Loucy (cell line): Measurements from ENCODE around the gene DNAH14.

Experiments
- EZH2phosphoT487 ChIP-seq: fragments of 200-600 bp; IDR thresholded peaks from 2 replicates; pipeline ENCODE4 v1.6.1; 2018; ENCODE audit warnings: antibody characterized with exemption, mild to moderate bottlenecking, moderate library complexity, borderline replicate concordance
- TF ChIP-seq, protein P1 (sequence below): fragments of 200-600 bp; sonication (generic); conservative IDR thresholded peaks from 2 replicates; pipeline ENCODE4 v1.5.1; 2014; ENCODE audit warnings: mild to moderate bottlenecking, antibody characterized with exemption, low read length

DNA sequence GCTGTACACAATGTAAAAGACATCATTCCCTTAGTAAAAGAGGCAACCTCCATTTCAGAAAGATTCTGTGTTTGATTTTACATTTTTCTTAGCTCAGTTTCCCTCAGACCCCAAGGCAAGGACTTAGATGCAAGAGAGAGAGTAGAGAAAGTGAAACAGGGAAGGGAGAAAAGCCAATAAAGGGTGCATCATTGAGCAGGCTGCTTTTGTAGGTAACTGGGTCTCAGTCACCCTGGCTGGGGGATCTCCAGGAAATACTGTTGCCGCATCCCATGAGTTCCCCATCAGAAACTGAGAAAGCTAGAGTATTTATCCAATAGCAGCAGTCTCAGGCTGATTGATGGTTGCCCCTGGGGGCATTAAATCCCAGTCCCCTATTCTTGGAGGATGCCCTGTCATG lies 23.1 kb upstream of the DNAH14 start:
- TF ChIP-seq, protein P1, sequence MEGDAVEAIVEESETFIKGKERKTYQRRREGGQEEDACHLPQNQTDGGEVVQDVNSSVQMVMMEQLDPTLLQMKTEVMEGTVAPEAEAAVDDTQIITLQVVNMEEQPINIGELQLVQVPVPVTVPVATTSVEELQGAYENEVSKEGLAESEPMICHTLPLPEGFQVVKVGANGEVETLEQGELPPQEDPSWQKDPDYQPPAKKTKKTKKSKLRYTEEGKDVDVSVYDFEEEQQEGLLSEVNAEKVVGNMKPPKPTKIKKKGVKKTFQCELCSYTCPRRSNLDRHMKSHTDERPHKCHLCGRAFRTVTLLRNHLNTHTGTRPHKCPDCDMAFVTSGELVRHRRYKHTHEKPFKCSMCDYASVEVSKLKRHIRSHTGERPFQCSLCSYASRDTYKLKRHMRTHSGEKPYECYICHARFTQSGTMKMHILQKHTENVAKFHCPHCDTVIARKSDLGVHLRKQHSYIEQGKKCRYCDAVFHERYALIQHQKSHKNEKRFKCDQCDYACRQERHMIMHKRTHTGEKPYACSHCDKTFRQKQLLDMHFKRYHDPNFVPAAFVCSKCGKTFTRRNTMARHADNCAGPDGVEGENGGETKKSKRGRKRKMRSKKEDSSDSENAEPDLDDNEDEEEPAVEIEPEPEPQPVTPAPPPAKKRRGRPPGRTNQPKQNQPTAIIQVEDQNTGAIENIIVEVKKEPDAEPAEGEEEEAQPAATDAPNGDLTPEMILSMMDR: no peak
- TF ChIP-seq EZH2phosphoT487: no peak
